GM10248 (cell line): ENCODE data around the gene IL1RAPL2.

Experiments used
- CTCF ChIA-PET: fragments of 300-600 bp; sonication (Branson Sonifier 250); formaldehyde crosslinking; extraction: SDS; loops from one replicate; lab custom pipeline; 2021; ENCODE audit warnings: antibody characterized with exemption; lab: Yijun Ruan, JAX
- POLR2A ChIA-PET: fragments of 350-650 bp; sonication (Branson Sonifier 250); formaldehyde crosslinking; extraction: SDS; loops from one replicate; lab custom pipeline; 2020; ENCODE audit warnings: antibody characterized with exemption; lab: Yijun Ruan, JAX
- DNase-seq: peaks from one replicate; pipeline ENCODE4 v3.0.0; 2012; ENCODE audit errors: extremely low spot score
- CTCF ChIP-seq: IDR thresholded peaks from 2 replicates; pipeline ENCODE4 v1.5.1; 2012; ENCODE audit warnings: mild to moderate bottlenecking, low read depth; ENCODE audit errors: extremely low read depth, missing control alignments, control extremely low read depth

The IL1RAPL2 gene

GRCh38 chrX:105134273-105134672, 568.3 kb downstream of the IL1RAPL2 start:
- POLR2A ChIA-PET, result no interaction called here
- CTCF ChIA-PET, result no interaction called here

DNA sequence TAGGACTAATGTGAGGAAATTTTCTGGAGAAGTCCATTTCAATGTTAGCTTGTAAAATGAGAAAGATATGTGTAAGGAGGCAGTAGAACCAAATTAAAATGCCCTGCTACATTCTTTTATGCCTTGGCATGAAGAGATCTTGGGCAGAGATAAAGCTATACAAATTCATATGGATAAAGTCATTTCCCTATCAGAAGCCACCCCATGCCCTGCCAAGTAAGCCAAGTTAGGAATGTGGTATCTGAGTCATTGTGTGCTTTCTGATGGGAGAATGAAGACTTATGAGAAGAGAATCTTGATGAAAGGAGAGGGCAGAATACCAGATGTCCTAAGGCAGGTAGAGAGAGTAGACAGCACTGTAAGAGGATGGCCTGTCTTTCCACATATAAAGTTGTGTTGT, 570.8 kb downstream of the IL1RAPL2 start:
- no peak for DNase-seq
- ChIA-PET CTCF (no interaction called here), POLR2A (no interaction called here)
- no peak for TF ChIP-seq CTCF

More at GRCh38 chrX:105134273-105134672, 568.3 kb downstream of the IL1RAPL2 start:
- no peak for DNase-seq
- TF ChIP-seq CTCF, result no peak

- POLR2A ChIA-PET, result no interaction called here
These were observed 584.0 kb downstream of the IL1RAPL2 start for GRCh38 chrX:105150036-105150435.

GRCh38 chrX:105150557-105150956, 584.6 kb downstream of the IL1RAPL2 start:
- no peak for TF ChIP-seq CTCF
- no peak for DNase-seq
- ChIA-PET CTCF (no interaction called here), POLR2A (no interaction called here)

More at GRCh38 chrX:105150036-105150435, 584.0 kb downstream of the IL1RAPL2 start:
- no peak for DNase-seq
- CTCF ChIA-PET, result no interaction called here
- no peak for TF ChIP-seq CTCF

DNA sequence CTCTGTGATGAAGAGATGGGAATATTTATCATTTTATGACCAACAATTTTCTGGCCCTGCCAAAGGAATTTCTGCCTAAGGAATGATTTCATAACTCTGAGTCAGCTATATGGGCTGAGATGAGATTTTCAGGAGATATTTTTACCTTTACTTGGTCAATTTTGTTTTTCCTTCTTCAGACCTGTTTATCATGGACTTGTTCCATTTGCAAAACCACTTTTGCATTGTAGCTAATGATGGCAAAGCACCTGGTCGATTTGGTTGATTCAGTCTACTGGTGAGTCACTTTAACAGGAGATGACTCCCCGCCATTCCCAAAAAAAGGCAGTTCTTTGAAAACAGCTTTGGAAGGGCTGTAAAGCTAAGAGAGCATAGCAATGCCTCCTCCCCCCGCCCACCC, 601.2 kb downstream of the IL1RAPL2 start:
- CTCF ChIA-PET, result interaction anchor here (1.2 kb wide), 1 partner anchor 23 kb away, joined by 4 read pairs; no protein-coding TSS in a partner anchor
- no peak for DNase-seq
- POLR2A ChIA-PET, result no interaction called here
- TF ChIP-seq CTCF, result no peak

GRCh38 chrX:105168577-105168976, 602.6 kb downstream of the IL1RAPL2 start:
- TF ChIP-seq CTCF, result no peak
- CTCF ChIA-PET, result no interaction called here
- no peak for DNase-seq
- POLR2A ChIA-PET, result no interaction called here

DNA sequence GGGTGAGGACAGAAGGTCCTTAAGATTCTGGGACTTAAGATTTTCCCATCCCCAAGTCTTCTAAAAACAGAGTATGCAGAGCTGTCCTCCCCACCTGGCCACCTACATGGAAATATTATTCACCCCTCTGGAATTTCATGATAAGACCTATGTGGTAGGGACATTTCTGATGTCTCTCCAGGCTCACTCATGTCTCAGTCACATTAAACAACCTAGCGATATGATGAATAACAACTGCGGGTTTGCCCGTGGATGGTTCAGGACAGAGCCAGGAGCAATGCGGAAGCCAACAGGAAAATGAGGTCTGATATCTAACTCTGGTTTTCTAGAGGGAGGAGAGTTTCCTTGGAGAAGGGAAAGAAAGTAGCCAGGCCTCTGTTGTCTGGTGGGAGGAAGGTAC, 607.1 kb downstream of the IL1RAPL2 start:
- no peak for DNase-seq
- TF ChIP-seq CTCF, result no peak
- POLR2A ChIA-PET, result no interaction called here
- CTCF ChIA-PET, result no interaction called here
